NT2/D1 (cell line): Measurements from ENCODE around the gene PRKG1.

ENCODE experiments used
- SUZ12 ChIP-seq: IDR thresholded peaks from 2 replicates; pipeline ENCODE4 v1.6.1; 2011; ENCODE audit not compliant: insufficient read length, insufficient read depth; ENCODE audit errors: extremely low read depth
- YY1 ChIP-seq: IDR thresholded peaks from 2 replicates; pipeline ENCODE4 v1.6.1; 2011; ENCODE audit not compliant: insufficient read length, insufficient read depth
- ZNF274 ChIP-seq: IDR thresholded peaks from 2 replicates; pipeline ENCODE4 v1.6.1; 2011; ENCODE audit warnings: mild to moderate bottlenecking, low read depth, low read length

- TF ChIP-seq ZNF274, result no peak
- no peak for TF ChIP-seq YY1
- no peak for TF ChIP-seq SUZ12
Measured at GRCh38 chr10:51326174-51326573, 251.9 kb downstream of the PRKG1 start.
